CD14-positive monocyte (primary cell): ENCODE measurements around the gene NPM3. TPM values are rescaled to one million over a fixed set of nuclear protein-coding genes. Genes with fewer than 3 reads are reported as not detected.

Experiments used
- DNase-seq, 3 donors: peaks; one replicate each; pipeline ENCODE4 v3.0.0-alpha.2; 2011 to 2022
- H2AFZ ChIP-seq: 2 replicates; pipeline ENCODE4 v1.6.0; 2012; ENCODE audit warnings: mild to moderate bottlenecking, low read depth, low read length, inconsistent platforms; ENCODE audit not compliant: insufficient read depth, poor library complexity, severe bottlenecking
- H3K27ac ChIP-seq, 2 donors: 1 replicate in 1 of 2; 2 replicates in 1 of 2; pipeline ENCODE4 v1.5.1; 2012 to 2013; ENCODE audit warnings: low read length in 2 of 2, control low read depth in 1 of 2, inconsistent platforms in 1 of 2, low read depth in 1 of 2, mild to moderate bottlenecking in 1 of 2
- H3K27me3 ChIP-seq, 2 donors: one replicate each; pipeline versions ENCODE4 v1.6.0 to v1.6.1; 2011 to 2013; ENCODE audit warnings: low read length in 2 of 2; ENCODE audit not compliant: control insufficient read depth in 2 of 2, insufficient read depth in 2 of 2
- H3K36me3 ChIP-seq, 2 donors: replicated peaks in 1 of 2; 1 replicate in 1 of 2; 2 replicates in 1 of 2; pipeline versions ENCODE4 v1.5.1 to v1.6.1; 2012 to 2013; ENCODE audit warnings: low read length in 2 of 2, control low read depth in 1 of 2, inconsistent platforms in 1 of 2, mild to moderate bottlenecking in 1 of 2; ENCODE audit not compliant: insufficient read depth in 2 of 2, control insufficient read depth in 1 of 2
- H3K4me1 ChIP-seq, 2 donors: 1 replicate in 1 of 2; 2 replicates in 1 of 2; pipeline versions ENCODE4 v1.5.1 to v1.6.1; 2012 to 2013; ENCODE audit warnings: low read length in 2 of 2, control low read depth in 1 of 2, inconsistent platforms in 1 of 2, mild to moderate bottlenecking in 1 of 2, moderate library complexity in 1 of 2; ENCODE audit not compliant: insufficient read depth in 2 of 2, control insufficient read depth in 1 of 2
- H3K4me2 ChIP-seq: replicated peaks from 2 replicates; pipeline ENCODE3; 2012; ENCODE audit warnings: low read length, moderate library complexity, mild to moderate bottlenecking; ENCODE audit not compliant: poor library complexity, severe bottlenecking; ENCODE audit errors: extremely low read depth
- H3K4me3 ChIP-seq, 3 experiments: fragments of 200-600 bp in 1 of 3; sonication (generic) in 1 of 3; replicated peaks in 1 of 3; 1 replicate in 2 of 3; 2 replicates in 1 of 3; pipeline ENCODE4 v1.5.1; 2011 to 2013; ENCODE audit warnings: low read length in 3 of 3, mild to moderate bottlenecking in 3 of 3, control low read depth in 2 of 3, low read depth in 2 of 3, inconsistent platforms in 1 of 3, moderate library complexity in 1 of 3
- H3K79me2 ChIP-seq: 2 replicates; pipeline ENCODE4 v1.6.0; 2012; ENCODE audit warnings: mild to moderate bottlenecking, control low read depth, inconsistent platforms, low read length, moderate library complexity; ENCODE audit not compliant: insufficient read depth
- H3K9ac ChIP-seq: 2 replicates; pipeline ENCODE4 v1.6.0; 2017; ENCODE audit warnings: low read length, mild to moderate bottlenecking; ENCODE audit not compliant: insufficient read depth, poor library complexity, severe bottlenecking
- H3K9me3 ChIP-seq, 2 donors: replicated peaks in 1 of 2; 1 replicate in 1 of 2; 2 replicates in 1 of 2; pipeline versions ENCODE4 v1.5.1 to v1.6.1; 2012 to 2013; ENCODE audit warnings: low read length in 2 of 2, control low read depth in 1 of 2; ENCODE audit not compliant: control insufficient read depth in 1 of 2, insufficient read depth in 1 of 2
- H4K20me1 ChIP-seq: 2 replicates; pipeline ENCODE4 v1.6.0; 2012; ENCODE audit warnings: mild to moderate bottlenecking, low read length, control low read depth, moderate library complexity; ENCODE audit not compliant: insufficient read depth
- H3K27ac Mint-ChIP-seq, 7 donors: one replicate each; pipeline ENCODE4 v1.8.0; 2020; ENCODE audit warnings: mild to moderate bottlenecking in 7 of 7, mixed read lengths in 7 of 7, moderate library complexity in 6 of 7, inconsistent platforms in 2 of 7
- H3K27me3 Mint-ChIP-seq, 3 donors: one replicate each; pipeline ENCODE4 v1.8.0; 2021 to 2022; ENCODE audit warnings: low read depth in 3 of 3, mild to moderate bottlenecking in 3 of 3, mixed read lengths in 3 of 3, moderate library complexity in 3 of 3, inconsistent platforms in 1 of 3
- H3K36me3 Mint-ChIP-seq, 2 donors: one replicate each; pipeline ENCODE4 v1.8.0; 2020; ENCODE audit warnings: mixed read lengths in 2 of 2, inconsistent platforms in 1 of 2, mild to moderate bottlenecking in 1 of 2
- H3K4me1 Mint-ChIP-seq: one replicate; pipeline ENCODE4 v1.8.0; 2020; ENCODE audit warnings: mild to moderate bottlenecking, mixed read lengths
- H3K4me3 Mint-ChIP-seq, 2 donors: one replicate each; pipeline ENCODE4 v1.8.0; 2020; ENCODE audit warnings: mild to moderate bottlenecking in 2 of 2, mixed read lengths in 2 of 2, moderate library complexity in 1 of 2
- H3K9me3 Mint-ChIP-seq, 7 donors: one replicate each; pipeline ENCODE4 v1.8.0; 2020 to 2022; ENCODE audit warnings: mixed read lengths in 7 of 7, mild to moderate bottlenecking in 6 of 7, moderate library complexity in 6 of 7, inconsistent platforms in 2 of 7
- WGBS: methylation state at CpG from one replicate; pipeline ENCODE4 v1.1.5; 2013; ENCODE audit warnings: missing lambda C conversion rate; ENCODE audit not compliant: insufficient coverage; 5-methylcytosine and 5-hydroxymethylcytosine counted together
- intact Hi-C, 2 donors: fragments of 100-400 bp; cut with micrococcal nuclease; formaldehyde crosslinking; loops; one replicate each; pipeline versions ENCODE4 v1.15.0 to v1.15.1; 2023
- polyA plus RNA-seq, 3 donors: library from polyadenylated mRNA; depleted of rRNA in 1 of 3; unstranded in 2 of 3; stranded (reverse) in 1 of 3; fragments of 300-500 nt in 2 of 3; fragments of >200 nt in 1 of 3; fragmentation: Illumina TruSeq in 2 of 3; gene quantifications; 1 replicate in 2 of 3; 2 replicates in 1 of 3; pipeline ENCODE4 v1.2.3, GENCODE V29; 2012 to 2021
- TF ChIP-seq, protein P1 (sequence below): fragments of 200-600 bp; IDR thresholded peaks from one replicate; pipeline ENCODE4 v1.8.0; 2022; ENCODE audit warnings: antibody characterized with exemption, mild to moderate bottlenecking

NPM3 gene
- polyA plus RNA-seq, 3 donors, result 1.2 to 8.1 (median 3.8) TPM

DNA sequence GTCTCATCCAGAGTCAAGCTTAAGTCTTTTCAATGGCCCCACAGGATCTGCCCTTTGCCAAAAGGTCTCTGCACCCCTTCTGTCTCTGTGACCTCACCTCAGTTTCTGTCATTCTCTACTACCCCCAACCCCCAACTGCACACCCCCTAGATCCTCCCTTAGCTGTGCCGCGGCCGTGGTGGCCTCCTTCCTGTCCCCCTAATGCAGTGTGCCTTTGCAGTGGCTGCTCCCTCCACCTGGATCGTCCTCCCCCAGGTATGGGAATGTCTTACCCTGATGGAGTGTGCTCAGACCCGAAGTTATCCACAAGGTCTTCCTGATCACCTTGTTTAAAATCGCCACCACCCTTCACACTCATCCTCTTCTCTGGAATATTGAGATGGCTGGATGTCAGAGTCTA, 16.9 kb downstream of the NPM3 start:
- Mint-ChIP-seq H3K36me3 (no peaks in the 10 kb centered on the region), H3K27me3 (peaks cover 38 to 68% (median 43%) of the 10 kb centered on the region in 3 donors), H3K4me1 (no peaks in the 10 kb centered on the region), H3K4me3 (peak overlapping the region in 1 of 2 donors; percentile 56), H3K27ac (no peak overlapping the region), H3K9me3 (peaks cover 0 to 2% (median 0%) of the 10 kb centered on the region in 7 donors)
- intact Hi-C loops, result no loop called here
- TF ChIP-seq, protein P1, sequence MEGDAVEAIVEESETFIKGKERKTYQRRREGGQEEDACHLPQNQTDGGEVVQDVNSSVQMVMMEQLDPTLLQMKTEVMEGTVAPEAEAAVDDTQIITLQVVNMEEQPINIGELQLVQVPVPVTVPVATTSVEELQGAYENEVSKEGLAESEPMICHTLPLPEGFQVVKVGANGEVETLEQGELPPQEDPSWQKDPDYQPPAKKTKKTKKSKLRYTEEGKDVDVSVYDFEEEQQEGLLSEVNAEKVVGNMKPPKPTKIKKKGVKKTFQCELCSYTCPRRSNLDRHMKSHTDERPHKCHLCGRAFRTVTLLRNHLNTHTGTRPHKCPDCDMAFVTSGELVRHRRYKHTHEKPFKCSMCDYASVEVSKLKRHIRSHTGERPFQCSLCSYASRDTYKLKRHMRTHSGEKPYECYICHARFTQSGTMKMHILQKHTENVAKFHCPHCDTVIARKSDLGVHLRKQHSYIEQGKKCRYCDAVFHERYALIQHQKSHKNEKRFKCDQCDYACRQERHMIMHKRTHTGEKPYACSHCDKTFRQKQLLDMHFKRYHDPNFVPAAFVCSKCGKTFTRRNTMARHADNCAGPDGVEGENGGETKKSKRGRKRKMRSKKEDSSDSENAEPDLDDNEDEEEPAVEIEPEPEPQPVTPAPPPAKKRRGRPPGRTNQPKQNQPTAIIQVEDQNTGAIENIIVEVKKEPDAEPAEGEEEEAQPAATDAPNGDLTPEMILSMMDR, result no peak
- Histone ChIP-seq H3K9me3 (no peaks in the 10 kb centered on the region), H3K27me3 (peaks cover 0 to 34% of the 10 kb centered on the region in 2 donors), H3K4me2 (no peak overlapping the region), H3K36me3 (no peaks in the 10 kb centered on the region), H4K20me1 (no peaks in the 10 kb centered on the region), H3K9ac (no peak overlapping the region), H3K4me1 (no peaks in the 10 kb centered on the region), H3K27ac (no peak overlapping the region), H3K4me3 (no peak overlapping the region), H2AFZ (no peak overlapping the region), H3K79me2 (no peaks in the 10 kb centered on the region)
- no peak for DNase-seq
- 80% methylated on average over 1 of the region's 6 CpGs for WGBS

- intact Hi-C loops, result no loop called here
- 94% methylated on average over 2 of the region's 10 CpGs for WGBS
- Histone ChIP-seq H3K4me2 (no peak overlapping the region), H3K4me3 (no peak overlapping the region), H3K27me3 (peaks cover 0 to 17% of the 10 kb centered on the region in 2 donors), H4K20me1 (no peaks in the 10 kb centered on the region), H3K79me2 (no peaks in the 10 kb centered on the region), H3K9me3 (no peaks in the 10 kb centered on the region), H3K4me1 (no peaks in the 10 kb centered on the region), H3K27ac (no peak overlapping the region), H3K9ac (no peak overlapping the region), H2AFZ (no peak overlapping the region), H3K36me3 (no peaks in the 10 kb centered on the region)
- DNase-seq, result no peak
- no peak overlapping the region for H3K27ac Mint-ChIP-seq
- peaks cover 23 to 48% (median 27%) of the 10 kb centered on the region in 3 donors for H3K27me3 Mint-ChIP-seq
- H3K36me3 Mint-ChIP-seq, result no peaks in the 10 kb centered on the region
- H3K4me3 Mint-ChIP-seq, result no peak overlapping the region
- peaks cover 0 to 1% (median 0%) of the 10 kb centered on the region in 7 donors for H3K9me3 Mint-ChIP-seq
- TF ChIP-seq, protein P1, result no peak
- H3K4me1 Mint-ChIP-seq, result no peaks in the 10 kb centered on the region
Measured at GRCh38 chr10:101763141-101763846, 20.0 kb downstream of the NPM3 start.
